ENCODE data around the gene COL21A1. TPM values are rescaled to one million over a fixed set of nuclear protein-coding genes. Genes with fewer than 3 reads are reported as not detected.

The COL21A1 gene
- 10 to 100 TPM in 1 of 2 donors, 1 to 10 TPM in 1; 4.8 to 13.3 TPM for total RNA-seq

- 5% methylated on average over 34 of the region's 36 CpGs for WGBS
- intact Hi-C loops (cut with DNase I) = no loop called here
- no peaks in the 10 kb centered on the region for H3K36me3 ChIP-seq
- peak within 1 kb of the TSS; percentile 20 to 35 for H3K4me3 ChIP-seq
- no peaks in the 10 kb centered on the region for H3K4me1 ChIP-seq (replicated peaks)
- no peaks in the 10 kb centered on the region for H3K27me3 ChIP-seq (replicated peaks; ENCODE audit: insufficient read depth)
- TF ChIP-seq POLR2AphosphoS5 (IDR thresholded peaks at IDR 0.05) (no peak), CTCF (IDR thresholded peaks at IDR 0.05) (no peak), POLR2A (IDR thresholded peaks at IDR 0.05) (no peak)
- peak within 1 kb of the TSS in 1 of 2 donors; percentile 57 for H3K27ac ChIP-seq
- DNase-seq (ENCODE audit: low spot score) = peak; percentile 22
- no peaks in the 10 kb centered on the region for H3K9me3 ChIP-seq
Measured at GRCh38 chr6:56246881-56247653, at the start of gene COL21A1. Gene COL21A1 (minus strand): TSS chr6:56247580. CDS start chr6:56182618, 64,962 bp downstream.

GRCh38 chr6:56293781-56294180, 46.4 kb upstream of the COL21A1 start:
- TF ChIP-seq CTCF (IDR thresholded peaks at IDR 0.05) = no peak
- no peak for TF ChIP-seq POLR2A (IDR thresholded peaks at IDR 0.05)
- no peak for TF ChIP-seq POLR2AphosphoS5 (IDR thresholded peaks at IDR 0.05)
- intact Hi-C loops (cut with DNase I) = loop anchor here (10.0 kb wide), 3 partner anchors 249 to 1019 kb away; no protein-coding TSS in a partner anchor
- Histone ChIP-seq H3K27ac (no peak overlapping the region), H3K9me3 (no peaks in the 10 kb centered on the region), H3K4me1 (replicated peaks) (no peaks in the 10 kb centered on the region), H3K4me3 (no peak overlapping the region), H3K27me3 (replicated peaks; ENCODE audit: insufficient read depth) (no peaks in the 10 kb centered on the region), H3K36me3 (no peaks in the 10 kb centered on the region)
- no peak for DNase-seq (ENCODE audit: low spot score)
- 74% methylated on average over 3 of the region's 3 CpGs for whole genome bisulfite sequencing

- 67% methylated on average over 1 of the region's 1 CpG for WGBS
- DNase-seq (ENCODE audit: low spot score) = no peak
Measured at GRCh38 chr6:56292505-56293181, 45.3 kb upstream of the COL21A1 start.

GRCh38 chr6:56291302-56291917, 44.0 kb upstream of the COL21A1 start:
- intact Hi-C loops (cut with DNase I) = loop anchor here (1.0 to 10.0 kb wide), 4 partner anchors 247 to 1017 kb away; no protein-coding TSS in a partner anchor
- H3K27me3 ChIP-seq (replicated peaks; ENCODE audit: insufficient read depth) = no peaks in the 10 kb centered on the region
- H3K27ac ChIP-seq = no peak overlapping the region
- 72% methylated on average over 7 of the region's 7 CpGs for WGBS
- TF ChIP-seq POLR2A (IDR thresholded peaks at IDR 0.05) = no peak
- no peak for TF ChIP-seq CTCF (IDR thresholded peaks at IDR 0.05)
- no peak for TF ChIP-seq POLR2AphosphoS5 (IDR thresholded peaks at IDR 0.05)
- H3K4me3 ChIP-seq = no peak overlapping the region
- no peaks in the 10 kb centered on the region for H3K4me1 ChIP-seq (replicated peaks)
- DNase-seq (ENCODE audit: low spot score) = no peak
- no peaks in the 10 kb centered on the region for H3K36me3 ChIP-seq
- H3K9me3 ChIP-seq = no peaks in the 10 kb centered on the region

More at GRCh38 chr6:56292505-56293181, 45.3 kb upstream of the COL21A1 start:
- Histone ChIP-seq H3K27me3 (replicated peaks; ENCODE audit: insufficient read depth) (no peaks in the 10 kb centered on the region), H3K36me3 (no peaks in the 10 kb centered on the region), H3K9me3 (no peaks in the 10 kb centered on the region), H3K4me1 (replicated peaks) (no peaks in the 10 kb centered on the region), H3K27ac (no peak overlapping the region), H3K4me3 (no peak overlapping the region)
- intact Hi-C loops (cut with DNase I) = loop anchor here (10.0 kb wide), 3 partner anchors 248 to 1018 kb away; no protein-coding TSS in a partner anchor
- TF ChIP-seq CTCF (IDR thresholded peaks at IDR 0.05) = peak; percentile 32 to 66 (median 50)
- TF ChIP-seq POLR2A (IDR thresholded peaks at IDR 0.05) = no peak
- no peak for TF ChIP-seq POLR2AphosphoS5 (IDR thresholded peaks at IDR 0.05)
